ENCODE results near the gene UBE2J2. TPM values are rescaled to one million over a fixed set of nuclear protein-coding genes. Genes with fewer than 3 reads are reported as not detected.

The UBE2J2 gene
- total and polyA plus RNA-seq, 2 of the 13 experiments (the other 11 are each of a cell fraction or from before 2014, with no cell fraction given) = 25.4 to 29.4 TPM

GRCh38 chr1:1237874-1238701, 35.6 kb downstream of the UBE2J2 start (continued):
- peak; percentile 98 for TF ChIP-seq FOSL2 (CRISPR knock-in tag; IDR thresholded peaks at IDR 0.05)
- TF ChIP-seq ATF1 (CRISPR knock-in tag; IDR thresholded peaks at IDR 0.05) = no peak
- TF ChIP-seq, protein P1, sequence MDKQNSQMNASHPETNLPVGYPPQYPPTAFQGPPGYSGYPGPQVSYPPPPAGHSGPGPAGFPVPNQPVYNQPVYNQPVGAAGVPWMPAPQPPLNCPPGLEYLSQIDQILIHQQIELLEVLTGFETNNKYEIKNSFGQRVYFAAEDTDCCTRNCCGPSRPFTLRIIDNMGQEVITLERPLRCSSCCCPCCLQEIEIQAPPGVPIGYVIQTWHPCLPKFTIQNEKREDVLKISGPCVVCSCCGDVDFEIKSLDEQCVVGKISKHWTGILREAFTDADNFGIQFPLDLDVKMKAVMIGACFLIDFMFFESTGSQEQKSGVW (CRISPR knock-in tag; IDR thresholded peaks at IDR 0.05; ENCODE audit: borderline replicate concordance) = 0 out of 2 replicates have a peak, but pooled peaks have one; percentile 11
- peak; percentile 66 for TF ChIP-seq U2AF1 (optimal IDR thresholded peaks at IDR 0.05; ENCODE audit: low read depth, low read length)
- TF ChIP-seq ZBTB1 (CRISPR knock-in tag; IDR thresholded peaks at IDR 0.05; ENCODE audit: borderline replicate concordance) = no peak
- peak; percentile 80 for TF ChIP-seq SPEN (CRISPR knock-in tag; IDR thresholded peaks at IDR 0.05; ENCODE audit: low read depth)
- no peak for TF ChIP-seq MAFG (CRISPR knock-in tag; IDR thresholded peaks at IDR 0.05)
- TF ChIP-seq HHEX (CRISPR knock-in tag; IDR thresholded peaks at IDR 0.05) = no peak
- TF ChIP-seq GMEB1 (CRISPR knock-in tag; IDR thresholded peaks at IDR 0.05; ENCODE audit: borderline replicate concordance) = no peak
- TF ChIP-seq YEATS4 (CRISPR knock-in tag; IDR thresholded peaks at IDR 0.05; ENCODE audit: borderline replicate concordance) = peak; percentile 47
- TF ChIP-seq ZNF317 (CRISPR knock-in tag; IDR thresholded peaks at IDR 0.05) = no peak
- TF ChIP-seq, protein P2, sequence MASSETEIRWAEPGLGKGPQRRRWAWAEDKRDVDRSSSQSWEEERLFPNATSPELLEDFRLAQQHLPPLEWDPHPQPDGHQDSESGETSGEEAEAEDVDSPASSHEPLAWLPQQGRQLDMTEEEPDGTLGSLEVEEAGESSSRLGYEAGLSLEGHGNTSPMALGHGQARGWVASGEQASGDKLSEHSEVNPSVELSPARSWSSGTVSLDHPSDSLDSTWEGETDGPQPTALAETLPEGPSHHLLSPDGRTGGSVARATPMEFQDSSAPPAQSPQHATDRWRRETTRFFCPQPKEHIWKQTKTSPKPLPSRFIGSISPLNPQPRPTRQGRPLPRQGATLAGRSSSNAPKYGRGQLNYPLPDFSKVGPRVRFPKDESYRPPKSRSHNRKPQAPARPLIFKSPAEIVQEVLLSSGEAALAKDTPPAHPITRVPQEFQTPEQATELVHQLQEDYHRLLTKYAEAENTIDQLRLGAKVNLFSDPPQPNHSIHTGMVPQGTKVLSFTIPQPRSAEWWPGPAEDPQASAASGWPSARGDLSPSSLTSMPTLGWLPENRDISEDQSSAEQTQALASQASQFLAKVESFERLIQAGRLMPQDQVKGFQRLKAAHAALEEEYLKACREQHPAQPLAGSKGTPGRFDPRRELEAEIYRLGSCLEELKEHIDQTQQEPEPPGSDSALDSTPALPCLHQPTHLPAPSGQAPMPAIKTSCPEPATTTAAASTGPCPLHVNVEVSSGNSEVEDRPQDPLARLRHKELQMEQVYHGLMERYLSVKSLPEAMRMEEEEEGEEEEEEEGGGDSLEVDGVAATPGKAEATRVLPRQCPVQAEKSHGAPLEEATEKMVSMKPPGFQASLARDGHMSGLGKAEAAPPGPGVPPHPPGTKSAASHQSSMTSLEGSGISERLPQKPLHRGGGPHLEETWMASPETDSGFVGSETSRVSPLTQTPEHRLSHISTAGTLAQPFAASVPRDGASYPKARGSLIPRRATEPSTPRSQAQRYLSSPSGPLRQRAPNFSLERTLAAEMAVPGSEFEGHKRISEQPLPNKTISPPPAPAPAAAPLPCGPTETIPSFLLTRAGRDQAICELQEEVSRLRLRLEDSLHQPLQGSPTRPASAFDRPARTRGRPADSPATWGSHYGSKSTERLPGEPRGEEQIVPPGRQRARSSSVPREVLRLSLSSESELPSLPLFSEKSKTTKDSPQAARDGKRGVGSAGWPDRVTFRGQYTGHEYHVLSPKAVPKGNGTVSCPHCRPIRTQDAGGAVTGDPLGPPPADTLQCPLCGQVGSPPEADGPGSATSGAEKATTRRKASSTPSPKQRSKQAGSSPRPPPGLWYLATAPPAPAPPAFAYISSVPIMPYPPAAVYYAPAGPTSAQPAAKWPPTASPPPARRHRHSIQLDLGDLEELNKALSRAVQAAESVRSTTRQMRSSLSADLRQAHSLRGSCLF (CRISPR knock-in tag; IDR thresholded peaks at IDR 0.05; ENCODE audit: borderline replicate concordance) = no peak
- TF ChIP-seq KMT2A (CRISPR knock-in tag; IDR thresholded peaks at IDR 0.05) = no peak
- TF ChIP-seq SMC3 (IDR thresholded peaks at IDR 0.05; ENCODE audit: low read length) = no peak
- TF ChIP-seq ZEB1 (IDR thresholded peaks at IDR 0.05; ENCODE audit: insufficient replicate concordance, low read depth) = no peak
- TF ChIP-seq ZNF775 (CRISPR knock-in tag; IDR thresholded peaks at IDR 0.05; ENCODE audit: borderline replicate concordance) = no peak
- TF ChIP-seq PTBP1 (IDR thresholded peaks at IDR 0.05; ENCODE audit: low read depth, low read length, poor library complexity, severe bottlenecking) = peak; percentile 17

Data from HepG2 (cell line).